Peyer's patch (tissue), 4 donors: ENCODE measurements around the gene ABHD13. TPM values are rescaled to one million over a fixed set of nuclear protein-coding genes. Genes with fewer than 3 reads are reported as not detected.

Experiments used
- DNase-seq, 3 donors: peaks; one replicate each; pipeline ENCODE4 v3.0.0-alpha.2; 2017 to 2019
- H3K27ac ChIP-seq, 4 donors: fragments of 200-600 bp; sonication (generic); one replicate each; pipeline ENCODE4 v1.5.1; 2016 to 2019
- H3K27me3 ChIP-seq, 2 donors: fragments of 200-600 bp; sonication (generic); one replicate each; pipeline ENCODE4 v1.5.1; 2019
- H3K36me3 ChIP-seq, 3 donors: fragments of 200-600 bp; sonication (generic); one replicate each; pipeline ENCODE4 v1.5.1; 2016 to 2019
- H3K4me1 ChIP-seq, 4 donors: fragments of 200-600 bp; sonication (generic); one replicate each; pipeline ENCODE4 v1.5.1; 2016 to 2019
- H3K4me3 ChIP-seq, 4 donors: fragments of 200-600 bp; sonication (generic); 1 replicate in 3 of 4; 2 replicates in 1 of 4; pipeline ENCODE4 v1.5.1; 2016 to 2019; ENCODE audit warnings: mild to moderate bottlenecking in 1 of 4
- H3K9me3 ChIP-seq, 4 donors: fragments of 200-600 bp; sonication (generic); one replicate each; pipeline ENCODE4 v1.5.1; 2016 to 2019; ENCODE audit warnings: mild to moderate bottlenecking in 1 of 4
- CTCF ChIP-seq, 6 experiments: fragments of 450-650 bp in 4 of 6; fragments of 200-600 bp in 2 of 6; sonication (generic) in 1 of 6; IDR thresholded peaks; one replicate each; pipeline ENCODE4 v1.5.1; 2017 to 2019; ENCODE audit warnings: antibody characterized with exemption in 6 of 6, mild to moderate bottlenecking in 3 of 6, moderate library complexity in 1 of 6
- POLR2A ChIP-seq, 2 donors: fragments of 450-650 bp; IDR thresholded peaks; one replicate each; pipeline ENCODE4 v1.5.1; 2017; ENCODE audit warnings: antibody characterized with exemption in 2 of 2, mild to moderate bottlenecking in 2 of 2, moderate library complexity in 2 of 2
- total RNA-seq, 4 donors: library from RNA; depleted of rRNA; stranded (reverse); fragments of >200 nt; gene quantifications; one replicate each; pipeline ENCODE4 v1.1.0, GENCODE V29; 2016

The ABHD13 gene
- total RNA-seq, 4 donors from 2014 or later, result 5.8 to 14.9 (median 10.0) TPM

GRCh38 chr13:108185223-108185622 is 33.0 kb upstream of the ABHD13 start:
- no peak overlapping the region for H3K4me3 ChIP-seq
- H3K27ac ChIP-seq, result no peak overlapping the region
- DNase-seq, result no peak
- no peaks in the 10 kb centered on the region for H3K4me1 ChIP-seq
- TF ChIP-seq CTCF (IDR thresholded peaks at IDR 0.05) (no peak), POLR2A (IDR thresholded peaks at IDR 0.05) (no peak)
- H3K36me3 ChIP-seq, result no peaks in the 10 kb centered on the region
- no peaks in the 10 kb centered on the region for H3K27me3 ChIP-seq
- no peaks in the 10 kb centered on the region for H3K9me3 ChIP-seq

GRCh38 chr13:108188260-108188659 is 29.9 kb upstream of the ABHD13 start:
- no peaks in the 10 kb centered on the region for H3K4me1 ChIP-seq
- H3K27ac ChIP-seq, result no peak overlapping the region
- DNase-seq, result no peak
- no peaks in the 10 kb centered on the region for H3K27me3 ChIP-seq
- H3K4me3 ChIP-seq, result no peak overlapping the region
- H3K9me3 ChIP-seq, result no peaks in the 10 kb centered on the region
- TF ChIP-seq POLR2A (IDR thresholded peaks at IDR 0.05) (no peak), CTCF (IDR thresholded peaks at IDR 0.05) (no peak)
- H3K36me3 ChIP-seq, result no peaks in the 10 kb centered on the region

- TF ChIP-seq CTCF (IDR thresholded peaks at IDR 0.05) (no peak), POLR2A (IDR thresholded peaks at IDR 0.05) (no peak)
- DNase-seq, result no peak
- Histone ChIP-seq H3K4me1 (no peaks in the 10 kb centered on the region), H3K4me3 (no peak overlapping the region), H3K27me3 (no peaks in the 10 kb centered on the region), H3K9me3 (peaks cover 0 to 13% (median 2%) of the 10 kb centered on the region in 4 donors), H3K27ac (no peak overlapping the region), H3K36me3 (no peaks in the 10 kb centered on the region)
These were observed 27.3 kb upstream of the ABHD13 start for GRCh38 chr13:108190897-108191296.

- DNase-seq, result no peak
- TF ChIP-seq CTCF (IDR thresholded peaks at IDR 0.05) (no peak), POLR2A (IDR thresholded peaks at IDR 0.05) (no peak)
- Histone ChIP-seq H3K27me3 (no peaks in the 10 kb centered on the region), H3K9me3 (peaks cover 0 to 13% (median 2%) of the 10 kb centered on the region in 4 donors), H3K36me3 (no peaks in the 10 kb centered on the region), H3K4me3 (no peak overlapping the region), H3K4me1 (no peaks in the 10 kb centered on the region), H3K27ac (no peak overlapping the region)
These were observed 24.4 kb upstream of the ABHD13 start for GRCh38 chr13:108193806-108194205.

GRCh38 chr13:108194435-108194936 is 23.7 kb upstream of the ABHD13 start:
- DNase-seq, result no peak
- Histone ChIP-seq H3K4me3 (no peak overlapping the region), H3K4me1 (no peaks in the 10 kb centered on the region), H3K27me3 (no peaks in the 10 kb centered on the region), H3K36me3 (no peaks in the 10 kb centered on the region), H3K27ac (no peak overlapping the region), H3K9me3 (peaks cover 0 to 13% (median 2%) of the 10 kb centered on the region in 4 donors)
- TF ChIP-seq CTCF (IDR thresholded peaks at IDR 0.05) (no peak), POLR2A (IDR thresholded peaks at IDR 0.05) (no peak)

- no peak for DNase-seq
- H3K9me3 ChIP-seq, result peaks cover 0 to 13% (median 2%) of the 10 kb centered on the region in 4 donors
- H3K36me3 ChIP-seq, result no peaks in the 10 kb centered on the region
- no peaks in the 10 kb centered on the region for H3K4me1 ChIP-seq
- H3K4me3 ChIP-seq, result no peak overlapping the region
- H3K27me3 ChIP-seq, result no peaks in the 10 kb centered on the region
- H3K27ac ChIP-seq, result no peak overlapping the region
- TF ChIP-seq POLR2A (IDR thresholded peaks at IDR 0.05) (no peak), CTCF (IDR thresholded peaks at IDR 0.05) (no peak)
These were observed 23.0 kb upstream of the ABHD13 start for GRCh38 chr13:108195146-108195545.
